C4-2B (cell line): ENCODE data around the gene CCDC28B.

Source experiments
- H3K27ac ChIP-seq: fragments of 450-650 bp; 2 replicates; pipeline ENCODE4 v1.5.1; 2017
- ZFX ChIP-seq: fragments of 450-650 bp; IDR thresholded peaks from 2 replicates; pipeline ENCODE4 v1.6.1; 2017
- TF ChIP-seq, protein P1 (sequence below): fragments of 450-650 bp; conservative IDR thresholded peaks from 2 replicates; pipeline ENCODE4 v1.5.1; 2017; ENCODE audit warnings: mild to moderate bottlenecking

CCDC28B gene

DNA sequence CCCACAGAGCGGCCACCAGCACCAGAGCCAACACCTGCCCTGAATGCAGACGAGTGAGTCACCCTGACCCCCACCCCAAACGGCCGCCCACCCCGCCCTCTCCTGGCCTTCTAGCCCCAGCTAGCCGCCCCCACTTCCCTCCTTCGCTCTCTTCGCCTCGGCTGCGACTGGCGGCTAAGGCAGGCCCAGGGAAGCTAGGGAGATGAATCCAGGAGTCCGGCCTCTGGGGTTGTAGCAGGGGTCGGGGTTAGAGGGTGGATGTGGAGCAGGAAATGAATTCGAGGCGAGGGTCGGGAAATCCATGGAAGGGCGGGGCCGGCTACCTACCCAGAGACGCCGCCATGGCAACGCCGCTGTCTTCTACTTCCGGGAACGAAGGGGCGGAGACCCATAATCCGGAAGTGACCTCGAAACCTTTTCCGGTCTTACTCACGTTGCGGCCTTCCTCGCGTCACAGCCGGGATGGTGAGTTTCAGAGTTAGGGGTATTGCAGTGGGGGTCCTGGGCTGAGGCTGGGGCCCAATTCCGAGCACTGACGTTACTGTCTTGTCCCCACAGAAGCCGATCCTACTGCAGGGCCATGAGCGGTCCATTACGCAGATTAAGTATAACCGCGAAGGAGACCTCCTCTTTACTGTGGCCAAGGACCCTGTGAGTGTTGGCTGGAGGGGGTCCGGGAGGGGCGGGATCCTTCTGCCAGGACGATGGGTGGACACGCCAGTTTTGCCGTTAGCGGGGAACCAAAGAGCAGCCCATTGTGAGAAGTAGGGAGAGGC lies 21.8 kb downstream of the CCDC28B start, which contains the start of the genes EIF3I and TMEM234:
EIF3I (plus strand) TSS at position 428 of the 776 bp plus-strand sequence; CDS start at position 463, 35 bp downstream.
TMEM234 (minus strand) TSS at position 374 of the 776 bp plus-strand sequence; CDS start at position 343, 31 bp downstream.
- TF ChIP-seq, protein P1, sequence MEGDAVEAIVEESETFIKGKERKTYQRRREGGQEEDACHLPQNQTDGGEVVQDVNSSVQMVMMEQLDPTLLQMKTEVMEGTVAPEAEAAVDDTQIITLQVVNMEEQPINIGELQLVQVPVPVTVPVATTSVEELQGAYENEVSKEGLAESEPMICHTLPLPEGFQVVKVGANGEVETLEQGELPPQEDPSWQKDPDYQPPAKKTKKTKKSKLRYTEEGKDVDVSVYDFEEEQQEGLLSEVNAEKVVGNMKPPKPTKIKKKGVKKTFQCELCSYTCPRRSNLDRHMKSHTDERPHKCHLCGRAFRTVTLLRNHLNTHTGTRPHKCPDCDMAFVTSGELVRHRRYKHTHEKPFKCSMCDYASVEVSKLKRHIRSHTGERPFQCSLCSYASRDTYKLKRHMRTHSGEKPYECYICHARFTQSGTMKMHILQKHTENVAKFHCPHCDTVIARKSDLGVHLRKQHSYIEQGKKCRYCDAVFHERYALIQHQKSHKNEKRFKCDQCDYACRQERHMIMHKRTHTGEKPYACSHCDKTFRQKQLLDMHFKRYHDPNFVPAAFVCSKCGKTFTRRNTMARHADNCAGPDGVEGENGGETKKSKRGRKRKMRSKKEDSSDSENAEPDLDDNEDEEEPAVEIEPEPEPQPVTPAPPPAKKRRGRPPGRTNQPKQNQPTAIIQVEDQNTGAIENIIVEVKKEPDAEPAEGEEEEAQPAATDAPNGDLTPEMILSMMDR, result no peak
- TF ChIP-seq ZFX, result peak; percentile 80; the same call in 1 of the 2 replicates
- peak within 1 kb of the TSS; percentile 88 for H3K27ac ChIP-seq

DNA sequence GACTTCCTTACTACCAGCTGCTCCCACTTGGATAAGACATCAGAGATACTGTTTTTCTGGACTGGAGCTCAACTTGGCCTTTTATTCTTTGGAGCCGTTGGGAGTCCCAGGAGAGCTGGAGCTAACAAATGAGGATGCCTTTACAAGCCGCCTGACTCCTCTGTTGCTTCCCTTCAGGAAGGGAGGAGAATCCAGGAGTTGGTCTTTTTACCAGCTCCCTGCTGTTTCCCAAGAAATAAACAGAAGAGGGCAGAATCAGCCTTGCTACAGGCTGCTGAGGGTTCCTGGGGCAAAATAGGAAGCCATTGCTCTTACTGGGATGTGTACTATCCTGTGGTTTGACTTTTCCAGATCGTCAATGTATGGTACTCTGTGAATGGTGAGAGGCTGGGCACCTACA lies 23.3 kb downstream of the CCDC28B start:
- peak overlapping the region; percentile 88 for H3K27ac ChIP-seq

DNA sequence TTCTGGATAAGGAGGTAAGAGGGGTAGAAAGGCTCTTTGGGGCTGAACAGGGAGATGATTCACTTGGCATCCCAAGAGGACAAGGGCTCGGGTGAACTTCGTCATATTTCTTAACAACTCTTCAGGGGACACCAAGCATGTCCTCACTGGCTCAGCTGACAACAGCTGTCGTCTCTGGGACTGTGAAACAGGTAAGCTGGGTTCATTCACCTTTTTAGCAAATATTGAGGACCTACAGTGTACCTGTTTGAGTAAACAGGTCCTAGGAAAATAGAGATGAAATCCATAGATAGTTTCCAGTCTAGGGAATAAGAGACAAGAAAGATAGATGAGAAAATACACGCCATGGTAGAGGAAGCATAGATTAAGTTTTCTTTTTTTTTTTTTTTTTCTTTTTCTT lies 23.9 kb downstream of the CCDC28B start:
- TF ChIP-seq ZFX, result no peak
- TF ChIP-seq, protein P1, result no peak
- peak overlapping the region; percentile 88 for H3K27ac ChIP-seq

More for the DNA sequence above, 23.3 kb downstream of the CCDC28B start:
- TF ChIP-seq, protein P1, result no peak
- TF ChIP-seq ZFX, result no peak

DNA sequence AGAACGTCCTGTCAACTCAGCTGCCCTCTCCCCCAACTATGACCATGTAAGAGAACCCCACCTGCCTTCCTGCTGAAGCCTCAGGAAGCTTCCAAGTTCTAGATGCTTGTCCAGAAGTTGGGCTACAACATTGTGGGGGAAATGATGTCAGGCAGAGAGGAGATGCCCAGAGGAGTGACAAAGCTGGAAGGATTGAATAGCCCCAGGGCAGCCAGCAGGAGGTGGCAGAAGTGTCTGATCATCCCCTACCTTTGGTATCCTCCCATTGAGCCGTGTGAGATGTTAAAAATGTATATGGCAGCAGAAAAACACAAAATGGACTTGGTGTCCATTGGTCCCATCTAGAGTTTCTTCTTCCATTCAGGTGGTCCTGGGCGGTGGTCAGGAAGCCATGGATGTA lies 28.4 kb downstream of the CCDC28B start:
- H3K27ac ChIP-seq, result no peak overlapping the region
- TF ChIP-seq ZFX, result no peak
- TF ChIP-seq, protein P1, result no peak

DNA sequence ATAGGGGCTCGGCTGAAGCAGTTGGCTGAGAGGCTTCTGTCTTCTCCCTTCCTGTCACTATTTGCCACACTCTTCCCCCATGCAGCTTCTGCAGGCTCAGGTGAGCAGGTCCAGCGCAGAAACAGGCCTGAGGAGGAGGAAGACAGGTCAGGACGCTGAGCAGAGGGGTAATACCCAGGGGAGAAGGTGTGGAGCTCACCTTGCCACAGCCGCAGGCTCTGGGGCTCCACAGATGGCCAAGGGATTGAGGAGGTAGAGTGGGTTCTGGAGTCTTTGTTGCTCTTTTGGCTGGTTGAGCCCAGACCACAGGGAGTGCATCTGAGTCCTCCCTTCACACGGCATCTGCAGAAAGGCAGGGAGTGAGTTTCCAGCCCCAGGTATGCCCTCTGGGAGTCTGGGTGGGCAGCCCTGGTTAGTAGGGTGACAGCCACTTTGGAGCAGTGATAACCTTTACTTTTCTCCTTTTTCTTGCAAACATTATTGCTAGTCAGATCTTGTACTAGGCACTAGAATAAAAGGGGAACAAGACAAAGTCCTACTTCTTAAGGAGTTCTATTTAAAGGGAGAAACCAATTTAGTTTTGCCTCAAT lies 31.5 kb downstream of the CCDC28B start:
- H3K27ac ChIP-seq, result no peak overlapping the region
- TF ChIP-seq ZFX, result no peak
- TF ChIP-seq, protein P1, result no peak

DNA sequence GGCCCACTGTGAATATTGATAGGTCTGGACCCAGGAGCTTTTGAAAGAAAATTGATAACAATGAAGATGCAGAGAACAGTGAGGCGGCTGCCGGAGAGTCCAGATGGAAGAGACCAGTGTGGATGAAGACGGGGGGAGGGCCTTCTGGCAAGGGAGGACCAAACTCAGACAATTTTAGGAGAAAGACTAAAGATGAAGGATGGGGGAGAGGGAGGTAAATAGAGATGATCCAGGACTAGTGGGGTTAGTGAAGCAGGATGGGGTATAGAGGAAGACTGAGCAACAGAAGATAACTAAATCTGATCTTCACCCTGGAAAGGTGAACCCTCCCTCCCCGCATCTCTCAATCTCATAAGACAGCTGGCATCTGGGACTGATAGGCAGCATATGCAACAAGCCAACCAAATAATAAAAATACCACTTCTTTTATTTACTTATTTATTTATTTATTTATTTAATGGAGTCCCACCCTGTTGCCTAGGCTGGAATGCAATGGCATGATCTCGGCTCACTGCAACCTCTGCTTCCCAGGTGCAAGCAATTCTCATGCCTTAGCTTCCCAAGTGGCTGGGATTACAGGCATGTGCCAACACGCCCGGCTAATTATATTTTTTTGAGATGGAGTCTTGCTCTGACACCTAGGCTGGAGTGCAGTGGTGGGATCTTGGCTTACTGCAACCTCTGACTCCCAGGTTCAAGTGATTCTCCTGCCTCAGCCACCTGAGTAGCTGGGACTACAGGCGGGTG lies 32.3 kb downstream of the CCDC28B start:
- H3K27ac ChIP-seq, result no peak overlapping the region
- TF ChIP-seq ZFX, result no peak
- TF ChIP-seq, protein P1, result no peak
